ENCODE measurements around the gene COTL1. TPM values are rescaled to one million over a fixed set of nuclear protein-coding genes. Genes with fewer than 3 reads are reported as not detected.

COTL1 gene
- polyA plus RNA-seq, 2 of the 4 experiments (the other 2 are of a cell fraction): 89.7 to 372 TPM

- TF ChIP-seq HES2 (IDR thresholded peaks at IDR 0.05) (no peak), TFCP2L1 (CRISPR knock-in tag; IDR thresholded peaks at IDR 0.05) (no peak), ZC3H11A (IDR thresholded peaks at IDR 0.05) (no peak), RFX5 (IDR thresholded peaks at IDR 0.05) (no peak)
These were observed 50.5 kb downstream of the COTL1 start (continued) for GRCh38 chr16:84567286-84567962.

- H3K27ac ChIP-seq: no peak overlapping the region
- FAIRE-seq (no peak), DNase-seq (ENCODE audit: low read depth in 1 of 2, low spot score in 1 of 2) (no peak), ATAC-seq (no peak)
- 93% methylated on average over 21 of the region's 21 CpGs for WGBS (ENCODE audit: missing lambda C conversion rate)
- ChIA-PET CTCF (interaction anchor here (0.9 to 1.5 kb wide), 3 partner anchors 9 to 56 kb away, joined by 3 to 4 read pairs (median 3); no protein-coding TSS in a partner anchor), POLR2A (no interaction called here)
- H3K9me3 ChIP-seq: peaks cover 13% of the 10 kb centered on the region
- no peak overlapping the region for H3K4me3 ChIP-seq
- TF ChIP-seq RCOR1 (IDR thresholded peaks at IDR 0.05; ENCODE audit: low read depth, low read length) (no peak), RNF2 (IDR thresholded peaks at IDR 0.05; ENCODE audit: borderline replicate concordance, low read depth) (no peak), CBX2 (IDR thresholded peaks at IDR 0.05; ENCODE audit: borderline replicate concordance, low read depth) (no peak), ZFP36 (IDR thresholded peaks at IDR 0.05; ENCODE audit: borderline replicate concordance, partially characterized antibody) (no peak), CTCF (IDR thresholded peaks at IDR 0.05) (no peak), REST (IDR thresholded peaks at IDR 0.05) (no peak), JUN (IDR thresholded peaks at IDR 0.05) (no peak), SREBF2 (IDR thresholded peaks at IDR 0.05) (no peak), CHD2 (IDR thresholded peaks at IDR 0.05; ENCODE audit: low read length, partially characterized antibody) (no peak), FOSL2 (IDR thresholded peaks at IDR 0.05) (no peak), FOSL2 (CRISPR knock-in tag; IDR thresholded peaks at IDR 0.05) (no peak), EHF (CRISPR knock-in tag; IDR thresholded peaks at IDR 0.05) (no peak), ZC3H11A (IDR thresholded peaks at IDR 0.05) (no peak), TP53 (CRISPR knock-in tag; IDR thresholded peaks at IDR 0.05) (no peak), ELK1 (IDR thresholded peaks at IDR 0.05; ENCODE audit: low read depth, low read length) (no peak)
- no peak overlapping the region for H3K4me2 ChIP-seq
- H3K4me1 ChIP-seq: no peaks in the 10 kb centered on the region
These were observed 51.2 kb downstream of the COTL1 start for GRCh38 chr16:84566545-84567257.

Measured in A549 (cell line).